ENCODE data around the gene EFNB3.

DNA sequence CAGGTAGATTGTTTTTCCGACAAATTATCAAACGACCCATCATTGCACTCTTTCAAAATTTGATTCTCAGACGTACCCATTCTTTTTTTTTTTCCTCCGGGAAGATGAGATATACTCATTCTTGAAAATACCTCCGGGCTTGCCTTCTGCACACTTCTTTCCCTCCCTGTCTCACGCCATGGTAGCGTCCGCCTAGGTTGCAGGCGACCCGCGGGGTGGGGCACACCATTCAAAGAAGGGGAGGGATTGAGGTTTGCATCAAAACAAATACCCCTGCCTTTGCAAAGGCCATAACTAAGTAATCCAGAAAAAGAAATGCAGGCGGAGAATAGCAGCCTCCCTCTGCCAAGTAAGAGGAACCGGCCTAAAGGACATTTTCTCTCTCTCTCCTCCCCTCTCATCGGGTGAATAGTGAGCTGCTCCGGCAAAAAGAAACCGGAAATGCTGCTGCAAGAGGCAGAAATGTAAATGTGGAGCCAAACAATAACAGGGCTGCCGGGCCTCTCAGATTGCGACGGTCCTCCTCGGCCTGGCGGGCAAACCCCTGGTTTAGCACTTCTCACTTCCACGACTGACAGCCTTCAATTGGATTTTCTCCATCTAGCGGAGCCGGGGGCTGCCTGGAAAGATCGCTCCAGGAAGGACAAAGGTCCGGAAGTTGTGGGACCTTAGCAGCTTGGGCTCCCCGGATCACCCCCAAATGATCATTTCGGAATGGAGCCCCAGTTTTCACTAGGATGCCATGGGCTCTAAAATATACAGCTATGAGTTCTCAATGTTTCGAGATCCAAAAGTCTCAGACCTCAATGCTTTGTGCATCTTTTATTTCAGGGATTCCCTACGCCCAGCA lies 18.6 kb upstream of the EFNB3 start:
- TF ChIP-seq EZH2phosphoT487 (IDR thresholded peaks at IDR 0.05; ENCODE audit: borderline replicate concordance, low read depth, low read length): no peak
- TF ChIP-seq, protein P1, sequence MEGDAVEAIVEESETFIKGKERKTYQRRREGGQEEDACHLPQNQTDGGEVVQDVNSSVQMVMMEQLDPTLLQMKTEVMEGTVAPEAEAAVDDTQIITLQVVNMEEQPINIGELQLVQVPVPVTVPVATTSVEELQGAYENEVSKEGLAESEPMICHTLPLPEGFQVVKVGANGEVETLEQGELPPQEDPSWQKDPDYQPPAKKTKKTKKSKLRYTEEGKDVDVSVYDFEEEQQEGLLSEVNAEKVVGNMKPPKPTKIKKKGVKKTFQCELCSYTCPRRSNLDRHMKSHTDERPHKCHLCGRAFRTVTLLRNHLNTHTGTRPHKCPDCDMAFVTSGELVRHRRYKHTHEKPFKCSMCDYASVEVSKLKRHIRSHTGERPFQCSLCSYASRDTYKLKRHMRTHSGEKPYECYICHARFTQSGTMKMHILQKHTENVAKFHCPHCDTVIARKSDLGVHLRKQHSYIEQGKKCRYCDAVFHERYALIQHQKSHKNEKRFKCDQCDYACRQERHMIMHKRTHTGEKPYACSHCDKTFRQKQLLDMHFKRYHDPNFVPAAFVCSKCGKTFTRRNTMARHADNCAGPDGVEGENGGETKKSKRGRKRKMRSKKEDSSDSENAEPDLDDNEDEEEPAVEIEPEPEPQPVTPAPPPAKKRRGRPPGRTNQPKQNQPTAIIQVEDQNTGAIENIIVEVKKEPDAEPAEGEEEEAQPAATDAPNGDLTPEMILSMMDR (conservative IDR thresholded peaks at IDR 0.05; ENCODE audit: low read length): no peak

All from OCI-LY7 (cell line).